Erythroblast (primary cell): Measurements from ENCODE around the gene C18orf32.
A peak's percentile ranks its signal among the peaks of the same experiment; 100 is the strongest.

ENCODE experiments used
- GATA1 ChIP-seq: IDR thresholded peaks from 2 replicates; pipeline ENCODE4 v1.6.1; 2011; ENCODE audit warnings: low read depth, mild to moderate bottlenecking, control low read depth, low read length, moderate library complexity
- POLR2A ChIP-seq: IDR thresholded peaks from 2 replicates; pipeline ENCODE4 v1.6.1; 2011; ENCODE audit warnings: mild to moderate bottlenecking, low read length

DNA sequence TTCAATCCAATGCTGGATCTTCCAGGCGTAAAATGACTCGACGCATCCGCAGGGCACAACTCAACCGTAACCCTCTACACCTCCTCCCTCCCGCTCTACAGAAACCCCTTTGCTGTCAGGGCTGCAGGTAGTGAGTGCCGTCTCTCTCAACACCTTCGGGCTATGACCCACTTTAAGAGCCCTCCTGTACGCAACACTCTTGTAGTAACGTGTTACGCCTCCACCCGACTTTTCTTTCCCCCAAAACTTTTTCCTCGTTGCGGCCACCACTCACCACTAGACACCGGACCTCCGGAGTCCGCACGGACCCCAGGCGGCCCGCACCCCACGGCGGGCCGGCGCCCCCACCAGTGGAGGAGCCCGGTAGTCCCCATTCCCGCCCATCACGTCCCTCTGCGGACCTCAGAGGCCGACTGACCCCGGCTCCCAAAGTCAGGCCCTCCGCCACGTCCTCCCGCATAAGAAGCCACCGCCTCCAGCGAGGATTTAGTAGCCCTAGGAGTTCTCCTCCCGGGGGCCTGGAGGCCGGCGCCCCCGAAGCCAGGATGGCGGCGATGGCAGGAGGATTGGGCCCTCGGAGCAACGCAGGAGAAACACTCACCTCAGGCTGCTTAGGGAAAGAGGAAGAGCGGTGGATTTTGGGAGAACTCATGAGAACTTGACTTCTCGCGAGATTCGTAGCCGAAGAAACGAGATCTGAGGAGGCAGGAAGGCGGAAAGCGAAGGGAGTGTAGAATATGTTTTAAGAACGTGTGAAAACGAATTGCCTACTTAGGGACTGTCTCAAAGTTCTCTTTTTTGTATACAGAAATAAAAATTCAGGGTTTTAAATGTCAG is 5.0 kb upstream of the C18orf32 start, which contains the start of gene RPL17:
- peak; percentile 98 for TF ChIP-seq POLR2A
- no peak for TF ChIP-seq GATA1
